IMR-90 (cell line): Measurements from ENCODE around the gene TCF7L1. TPM values are rescaled to one million over a fixed set of nuclear protein-coding genes. Genes with fewer than 3 reads are reported as not detected.

Experiments
- ATAC-seq: fragments of 200-7000 bp; cut with Tn5 transposase; 2 replicates; pipeline ENCODE4 v1.9.1; 2020; ENCODE audit warnings: low read depth, mild to moderate bottlenecking, moderate library complexity
- BruUV-seq: library from RNA; stranded (reverse); fragments of 400-500 nt; replicated peaks from 2 replicates; lab custom pipeline; 2021; lab: Mats Ljungman, UMichigan
- CTCF ChIA-PET: fragments of 300-600 bp; formaldehyde crosslinking; extraction: SDS; loops from one replicate; lab custom pipeline; 2021; ENCODE audit warnings: antibody characterized with exemption; lab: Yijun Ruan, JAX
- POLR2A ChIA-PET: fragments of 300-600 bp; sonication (Branson Sonifier 250); formaldehyde crosslinking; loops from one replicate; lab custom pipeline; 2022; ENCODE audit warnings: antibody characterized with exemption; ENCODE audit not compliant: unreplicated experiment; lab: Charles Lee
- DNase-seq: peaks from one replicate; pipeline ENCODE4 v3.0.0; 2013
- H2AFZ ChIP-seq: replicated peaks from 2 replicates; pipeline ENCODE3; 2013; ENCODE audit warnings: low read length, mild to moderate bottlenecking; ENCODE audit not compliant: poor library complexity
- H2AK5ac ChIP-seq: 2 replicates; pipeline ENCODE4 v1.6.1; 2013; ENCODE audit warnings: low read depth, low read length, inconsistent platforms
- H2AK9ac ChIP-seq: replicated peaks from 2 replicates; pipeline ENCODE3; 2013; ENCODE audit warnings: mild to moderate bottlenecking, low read depth, low read length, moderate library complexity; ENCODE audit not compliant: poor library complexity
- H2BK120ac ChIP-seq: 2 replicates; pipeline ENCODE4 v1.6.1; 2013; ENCODE audit warnings: low read depth, low read length, inconsistent platforms
- H2BK15ac ChIP-seq: 3 replicates; pipeline ENCODE4 v1.6.1; 2013; ENCODE audit warnings: low read depth, low read length, inconsistent platforms
- H2BK20ac ChIP-seq: 2 replicates; pipeline ENCODE4 v1.6.1; 2013; ENCODE audit warnings: low read depth, mild to moderate bottlenecking, inconsistent platforms, low read length, moderate library complexity
- H2BK5ac ChIP-seq: 2 replicates; pipeline ENCODE4 v1.6.1; 2013; ENCODE audit warnings: mild to moderate bottlenecking, low read depth, low read length, inconsistent platforms; ENCODE audit not compliant: poor library complexity, severe bottlenecking
- H3K14ac ChIP-seq: replicated peaks from 2 replicates; pipeline ENCODE4 v1.6.1; 2013; ENCODE audit warnings: low read depth, low read length, inconsistent platforms
- H3K18ac ChIP-seq: 2 replicates; pipeline ENCODE4 v1.6.1; 2013; ENCODE audit warnings: low read depth, low read length, control low read depth
- H3K23ac ChIP-seq: 2 replicates; pipeline ENCODE4 v1.6.1; 2013; ENCODE audit warnings: low read depth, low read length, inconsistent platforms
- H3K27ac ChIP-seq: 2 replicates; pipeline ENCODE4 v1.5.1; 2013; ENCODE audit warnings: mild to moderate bottlenecking, control low read depth, low read length; ENCODE audit not compliant: insufficient read depth
- H3K27me3 ChIP-seq: 2 replicates; pipeline ENCODE4 v1.6.1; 2013; ENCODE audit warnings: low read length; ENCODE audit not compliant: control insufficient read depth, insufficient read depth
- H3K36me3 ChIP-seq: 2 replicates; pipeline ENCODE4 v1.6.1; 2013; ENCODE audit warnings: low read length, mixed read lengths; ENCODE audit not compliant: control insufficient read depth, insufficient read depth
- H3K4ac ChIP-seq: 2 replicates; pipeline ENCODE4 v1.6.1; 2013; ENCODE audit warnings: low read depth, low read length, inconsistent platforms
- H3K4me1 ChIP-seq: 2 replicates; pipeline ENCODE4 v1.6.1; 2013; ENCODE audit warnings: low read length, mixed read lengths; ENCODE audit not compliant: control insufficient read depth, insufficient read depth
- H3K4me2 ChIP-seq: 2 replicates; pipeline ENCODE4 v1.6.1; 2013; ENCODE audit warnings: low read depth, mild to moderate bottlenecking, control low read depth, low read length, moderate library complexity
- H3K4me3 ChIP-seq: 2 replicates; pipeline ENCODE4 v1.5.1; 2013; ENCODE audit warnings: low read depth, mild to moderate bottlenecking, control low read depth, low read length, moderate library complexity; ENCODE audit not compliant: insufficient read depth
- H3K56ac ChIP-seq: 2 replicates; pipeline ENCODE4 v1.6.1; 2013; ENCODE audit warnings: low read length, inconsistent platforms; ENCODE audit not compliant: insufficient read depth; ENCODE audit errors: extremely low read depth
- H3K79me1 ChIP-seq, 2 experiments: 2 replicates each; pipeline ENCODE4 v1.6.1; 2013; ENCODE audit warnings: low read length in 2 of 2, inconsistent platforms in 1 of 2, low read depth in 1 of 2
- H3K9ac ChIP-seq: 2 replicates; pipeline ENCODE4 v1.6.1; 2013; ENCODE audit warnings: low read depth, low read length, control low read depth
- H3K9me1 ChIP-seq: 2 replicates; pipeline ENCODE4 v1.6.1; 2013; ENCODE audit warnings: low read length, inconsistent platforms; ENCODE audit not compliant: insufficient read depth
- H3K9me3 ChIP-seq: 2 replicates; pipeline ENCODE4 v1.6.1; 2013; ENCODE audit warnings: low read length; ENCODE audit not compliant: control insufficient read depth, insufficient read depth
- H4K20me1 ChIP-seq: 2 replicates; pipeline ENCODE4 v1.6.1; 2013; ENCODE audit warnings: low read length, inconsistent platforms; ENCODE audit not compliant: insufficient read depth
- H4K5ac ChIP-seq: 2 replicates; pipeline ENCODE4 v1.6.1; 2013; ENCODE audit warnings: mild to moderate bottlenecking, low read depth, low read length, control low read depth
- H4K8ac ChIP-seq, 2 experiments: 2 replicates each; pipeline ENCODE4 v1.6.1; 2013; ENCODE audit warnings: low read depth in 2 of 2, low read length in 2 of 2, control low read depth in 1 of 2, inconsistent platforms in 1 of 2
- H4K91ac ChIP-seq: 2 replicates; pipeline ENCODE4 v1.6.1; 2013; ENCODE audit warnings: low read depth, low read length, inconsistent platforms; ENCODE audit not compliant: insufficient read depth
- BHLHE40 ChIP-seq: fragments of 150-350 bp; IDR thresholded peaks from 2 replicates; pipeline ENCODE4 v1.6.1; 2016; ENCODE audit warnings: mild to moderate bottlenecking, low read depth, low read length
- CHD1 ChIP-seq: IDR thresholded peaks from 2 replicates; pipeline ENCODE4 v1.6.1; 2012; ENCODE audit warnings: low read depth, low read length, improper control_type of control experiment
- MAFK ChIP-seq: IDR thresholded peaks from 2 replicates; pipeline ENCODE4 v1.6.1; 2012; ENCODE audit warnings: low read depth, low read length, improper control_type of control experiment
- MAZ ChIP-seq: IDR thresholded peaks from 2 replicates; pipeline ENCODE4 v1.6.1; 2012; ENCODE audit warnings: low read depth, mild to moderate bottlenecking, low read length, improper control_type of control experiment, moderate library complexity, borderline replicate concordance
- MXI1 ChIP-seq: IDR thresholded peaks from 2 replicates; pipeline ENCODE4 v1.6.1; 2012; ENCODE audit warnings: low read depth, mild to moderate bottlenecking, low read length, moderate library complexity, borderline replicate concordance
- POLR2A ChIP-seq: IDR thresholded peaks from 2 replicates; pipeline ENCODE4 v1.6.1; 2012; ENCODE audit warnings: mild to moderate bottlenecking, low read depth, low read length
- RAD21 ChIP-seq: IDR thresholded peaks from 2 replicates; pipeline ENCODE4 v1.6.1; 2012; ENCODE audit warnings: low read length, improper control_type of control experiment
- RCOR1 ChIP-seq: IDR thresholded peaks from 2 replicates; pipeline ENCODE4 v1.6.1; 2012; ENCODE audit warnings: mild to moderate bottlenecking, low read length, improper control_type of control experiment; ENCODE audit not compliant: insufficient replicate concordance
- WGBS, 2 experiments: methylation state at CpG; one replicate each; pipeline versions ENCODE4 v1.1.5 to v1.1.7; 2013; ENCODE audit warnings: missing lambda C conversion rate in 2 of 2; ENCODE audit not compliant: insufficient read length in 1 of 2; ENCODE audit errors: extremely low coverage in 2 of 2; 5-methylcytosine and 5-hydroxymethylcytosine counted together
- dilution Hi-C: fragments of 300-500 bp; cut with HindIII; formaldehyde crosslinking; loops from one replicate; pipeline ENCODE4 v1.14.3; 2018; ENCODE audit warnings: low sequenced_read_pairs; ENCODE audit not compliant: unreplicated experiment
- in situ Hi-C: fragments of 300-500 bp; cut with MboI; formaldehyde crosslinking; loops from 3 replicates; pipeline ENCODE4 v1.14.3; 2019; ENCODE audit warnings: low sequenced_read_pairs, inconsistent platforms, mixed read lengths
- intact Hi-C: fragments of 100-400 bp; cut with micrococcal nuclease; formaldehyde crosslinking; loops from 2 replicates; pipeline ENCODE4 v1.10.0; 2022
- polyA plus RNA-seq, 3 experiments: library from polyadenylated mRNA; depleted of rRNA; stranded (reverse); fragments of >200 nt; gene quantifications; 2 replicates each; pipeline ENCODE4 v1.2.3, GENCODE V29; 2012; ENCODE audit warnings: low replicate concordance in 1 of 3
- total RNA-seq: library from RNA; depleted of rRNA; stranded (reverse); fragments of >200 nt; gene quantifications from 2 replicates; pipeline ENCODE4 v1.2.3, GENCODE V29; 2012
- TF ChIP-seq, protein P1 (sequence below): fragments of 150-350 bp; IDR thresholded peaks from 2 replicates; pipeline ENCODE4 v1.6.1; 2016; ENCODE audit warnings: low read depth, mild to moderate bottlenecking, low read length, moderate library complexity, borderline replicate concordance
- TF ChIP-seq, protein P2 (sequence below): fragments of 150-350 bp; IDR thresholded peaks from 2 replicates; pipeline ENCODE4 v1.6.1; 2017; ENCODE audit warnings: mild to moderate bottlenecking, antibody characterized with exemption, low read length, low read depth

The TCF7L1 gene
- total and polyA plus RNA-seq, 2 of the 4 experiments (the other 2 are of a cell fraction), result 0.72 to 11.1 TPM

DNA sequence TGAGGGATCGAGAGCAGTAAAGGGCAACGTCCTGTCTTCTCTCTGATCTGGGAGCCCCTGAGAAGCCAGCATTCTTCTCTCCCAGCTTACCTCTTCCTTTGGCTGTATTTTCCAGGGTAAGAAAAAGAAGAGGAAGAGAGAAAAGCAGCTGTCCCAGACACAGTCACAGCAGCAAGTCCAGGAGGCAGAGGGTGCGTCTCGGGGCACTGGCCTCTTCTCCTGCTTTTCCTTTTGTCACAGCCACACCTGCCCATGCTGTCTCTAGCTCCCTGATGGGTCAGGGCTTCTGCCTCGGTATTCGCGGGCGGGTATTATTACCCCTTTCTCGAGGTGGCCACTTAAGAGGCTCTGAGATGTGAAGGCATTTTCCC, 174.3 kb downstream of the TCF7L1 start:
- Histone ChIP-seq H2BK20ac (no peak overlapping the region), H4K20me1 (peaks cover 12% of the 10 kb centered on the region; the same call in 1 of the 2 replicates), H3K23ac (no peak overlapping the region), H4K91ac (no peak overlapping the region), H2BK15ac (no peak overlapping the region), H3K18ac (no peak overlapping the region), H3K14ac (no peak overlapping the region), H3K36me3 (peaks cover 48% of the 10 kb centered on the region), H3K9ac (no peak overlapping the region), H3K4me2 (no peak overlapping the region), H3K56ac (no peak overlapping the region), H4K5ac (no peak overlapping the region), H3K79me1 (peaks cover 6 to 33% of the 10 kb centered on the region in 2 experiments; a peak in 2 of 4 replicates), H3K4me1 (peaks cover 17% of the 10 kb centered on the region), H3K27me3 (no peaks in the 10 kb centered on the region), H2AFZ (no peak overlapping the region), H3K4ac (no peak overlapping the region), H3K9me3 (no peaks in the 10 kb centered on the region), H2AK9ac (peak overlapping the region; percentile 18), H2BK5ac (no peak overlapping the region), H2BK120ac (no peak overlapping the region), H3K4me3 (no peak overlapping the region), H3K27ac (no peak overlapping the region), H4K8ac (no peak overlapping the region), H2AK5ac (no peak overlapping the region), H3K9me1 (peaks cover 12% of the 10 kb centered on the region)
- DNase-seq (no peak), ATAC-seq (no peak)
- ChIA-PET POLR2A (no interaction called here), CTCF (no interaction called here)
- WGBS, 2 experiments, result no CpG with 5 or more reads among the region's 9 CpGs
- no TSS peak for BruUV-seq
- intact Hi-C loops (no loop called here), dilution Hi-C loops (no loop called here), in situ Hi-C loops (no loop called here)
- TF ChIP-seq MAFK, result no peak
- no peak for TF ChIP-seq RAD21
- TF ChIP-seq MXI1, result no peak
- TF ChIP-seq, protein P1, sequence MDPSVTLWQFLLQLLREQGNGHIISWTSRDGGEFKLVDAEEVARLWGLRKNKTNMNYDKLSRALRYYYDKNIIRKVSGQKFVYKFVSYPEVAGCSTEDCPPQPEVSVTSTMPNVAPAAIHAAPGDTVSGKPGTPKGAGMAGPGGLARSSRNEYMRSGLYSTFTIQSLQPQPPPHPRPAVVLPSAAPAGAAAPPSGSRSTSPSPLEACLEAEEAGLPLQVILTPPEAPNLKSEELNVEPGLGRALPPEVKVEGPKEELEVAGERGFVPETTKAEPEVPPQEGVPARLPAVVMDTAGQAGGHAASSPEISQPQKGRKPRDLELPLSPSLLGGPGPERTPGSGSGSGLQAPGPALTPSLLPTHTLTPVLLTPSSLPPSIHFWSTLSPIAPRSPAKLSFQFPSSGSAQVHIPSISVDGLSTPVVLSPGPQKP, result no peak
- TF ChIP-seq MAZ, result no peak
- TF ChIP-seq, protein P2, sequence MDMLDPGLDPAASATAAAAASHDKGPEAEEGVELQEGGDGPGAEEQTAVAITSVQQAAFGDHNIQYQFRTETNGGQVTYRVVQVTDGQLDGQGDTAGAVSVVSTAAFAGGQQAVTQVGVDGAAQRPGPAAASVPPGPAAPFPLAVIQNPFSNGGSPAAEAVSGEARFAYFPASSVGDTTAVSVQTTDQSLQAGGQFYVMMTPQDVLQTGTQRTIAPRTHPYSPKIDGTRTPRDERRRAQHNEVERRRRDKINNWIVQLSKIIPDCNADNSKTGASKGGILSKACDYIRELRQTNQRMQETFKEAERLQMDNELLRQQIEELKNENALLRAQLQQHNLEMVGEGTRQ, result no peak
- no peak for TF ChIP-seq CHD1
- TF ChIP-seq RCOR1, result no peak
- no peak for TF ChIP-seq BHLHE40
- TF ChIP-seq POLR2A, result no peak
